ENCODE measurements around the gene CTSW. TPM values are rescaled to one million over a fixed set of nuclear protein-coding genes. Genes with fewer than 3 reads are reported as not detected.

The CTSW gene
- total and polyA plus RNA-seq, 2 of the 4 experiments (the other 2 are of a cell fraction) = 0.07 to 0.18 TPM

DNA sequence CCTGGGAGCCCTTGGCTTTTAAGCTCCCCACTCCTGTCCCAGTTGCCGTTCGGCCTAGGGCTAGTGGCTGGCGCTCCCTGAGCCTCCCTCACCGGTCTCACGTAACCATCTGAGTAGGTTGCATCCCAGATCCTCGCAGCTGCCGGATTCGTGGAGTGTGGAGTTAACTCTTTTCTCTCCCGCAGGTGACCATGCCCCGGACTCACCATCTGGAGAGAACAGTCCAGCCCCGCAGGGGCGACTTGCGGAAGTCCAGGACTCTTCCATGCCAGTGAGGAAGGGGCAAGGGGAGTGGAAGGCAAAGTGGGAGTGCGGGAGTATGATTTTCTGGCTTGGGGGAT lies 18.5 kb upstream of the CTSW start:
- 20% methylated on average over 2 of the region's 14 CpGs; no CpG with 5 or more reads in 1 of the 2 experiments for WGBS, 2 experiments (ENCODE audit: extremely low coverage in 2 of 2, insufficient read length in 1 of 2)
- Histone ChIP-seq H3K4me2 (ENCODE audit: low read depth, low read length) (peak overlapping the region; percentile 89), H3K9ac (ENCODE audit: low read depth, low read length) (peak overlapping the region; percentile 96), H3K9me1 (ENCODE audit: insufficient read depth, low read length) (peaks cover 6% of the 10 kb centered on the region), H2BK120ac (ENCODE audit: low read depth, low read length) (peak overlapping the region; percentile 70), H2AFZ (replicated peaks; ENCODE audit: low read length, poor library complexity) (peak overlapping the region; percentile 93), H4K20me1 (ENCODE audit: insufficient read depth, low read length) (peaks cover 39% of the 10 kb centered on the region), H2BK5ac (ENCODE audit: low read depth, low read length, poor library complexity, severe bottlenecking) (peak overlapping the region; percentile 90), H4K5ac (ENCODE audit: low read depth, low read length) (peak overlapping the region; percentile 68), H2BK15ac (ENCODE audit: low read depth, low read length) (peak overlapping the region; percentile 41; the same call in 1 of the 3 replicates), H3K18ac (ENCODE audit: low read depth, low read length) (peak overlapping the region; percentile 62), H4K91ac (ENCODE audit: insufficient read depth, low read depth, low read length) (peak overlapping the region; percentile 98), H3K9me3 (ENCODE audit: control insufficient read depth, insufficient read depth, low read length) (no peaks in the 10 kb centered on the region), H2AK5ac (ENCODE audit: low read depth, low read length) (peak overlapping the region; percentile 96), H3K56ac (ENCODE audit: extremely low read depth, insufficient read depth, low read length) (peak overlapping the region; percentile 60), H3K4ac (ENCODE audit: low read depth, low read length) (peak overlapping the region; percentile 98), H3K27ac (ENCODE audit: insufficient read depth, low read length) (peak overlapping the region; percentile 89), H2BK20ac (ENCODE audit: low read depth, low read length) (no peak overlapping the region), H3K23ac (ENCODE audit: low read depth, low read length) (peak overlapping the region; percentile 94), H3K4me3 (ENCODE audit: insufficient read depth, low read depth, low read length) (peak overlapping the region; percentile 95), H3K36me3 (ENCODE audit: control insufficient read depth, insufficient read depth, low read length) (peaks cover 52% of the 10 kb centered on the region), H2AK9ac (replicated peaks; ENCODE audit: low read depth, low read length, poor library complexity) (peak overlapping the region; percentile 100), H3K79me1 (ENCODE audit: low read depth in 1 of 2, low read length in 2 of 2) (peaks cover 6 to 66% of the 10 kb centered on the region in 2 experiments; a peak in 3 of 4 replicates), H3K4me1 (ENCODE audit: control insufficient read depth, insufficient read depth, low read length) (peaks cover 8% of the 10 kb centered on the region), H3K14ac (replicated peaks; ENCODE audit: low read depth, low read length) (peak overlapping the region; percentile 87), H3K27me3 (ENCODE audit: control insufficient read depth, insufficient read depth, low read length) (no peaks in the 10 kb centered on the region), H4K8ac (ENCODE audit: low read depth in 2 of 2, low read length in 2 of 2) (peak overlapping the region; percentile 94 to 99)
- ChIA-PET POLR2A (ENCODE audit: unreplicated experiment) (interaction anchor here (0.6 to 0.8 kb wide), 2 partner anchors 10 to 11 kb away, joined by 3 to 7 read pairs; no protein-coding TSS in a partner anchor), CTCF (interaction anchor here (2.4 kb wide), 1 partner anchor 27 kb away, joined by 8 read pairs; the partner anchor contains the start of gene FIBP)
- in situ Hi-C loops (cut with MboI; ENCODE audit: low sequenced_read_pairs) = no loop called here
- dilution Hi-C loops (cut with HindIII; ENCODE audit: low sequenced_read_pairs, unreplicated experiment) = no loop called here
- DNase-seq (no peak), ATAC-seq (ENCODE audit: low read depth) (no peak)
- BruUV-seq (replicated peaks) = no TSS peak
- TF ChIP-seq CHD1 (IDR thresholded peaks at IDR 0.05; ENCODE audit: low read depth, low read length) = no peak
- no peak for TF ChIP-seq RCOR1 (IDR thresholded peaks at IDR 0.05; ENCODE audit: insufficient replicate concordance, low read length)
- TF ChIP-seq, protein P1, sequence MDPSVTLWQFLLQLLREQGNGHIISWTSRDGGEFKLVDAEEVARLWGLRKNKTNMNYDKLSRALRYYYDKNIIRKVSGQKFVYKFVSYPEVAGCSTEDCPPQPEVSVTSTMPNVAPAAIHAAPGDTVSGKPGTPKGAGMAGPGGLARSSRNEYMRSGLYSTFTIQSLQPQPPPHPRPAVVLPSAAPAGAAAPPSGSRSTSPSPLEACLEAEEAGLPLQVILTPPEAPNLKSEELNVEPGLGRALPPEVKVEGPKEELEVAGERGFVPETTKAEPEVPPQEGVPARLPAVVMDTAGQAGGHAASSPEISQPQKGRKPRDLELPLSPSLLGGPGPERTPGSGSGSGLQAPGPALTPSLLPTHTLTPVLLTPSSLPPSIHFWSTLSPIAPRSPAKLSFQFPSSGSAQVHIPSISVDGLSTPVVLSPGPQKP (IDR thresholded peaks at IDR 0.05; ENCODE audit: borderline replicate concordance, low read depth, low read length) = no peak
- TF ChIP-seq RFX5 (IDR thresholded peaks at IDR 0.05; ENCODE audit: low read depth, low read length) = no peak
- TF ChIP-seq RAD21 (IDR thresholded peaks at IDR 0.05; ENCODE audit: low read length) = no peak
- intact Hi-C loops (cut with micrococcal nuclease) = no loop called here

All from IMR-90 (cell line).